ENCODE measurements around the gene SARNP.

GRCh38 chr12:55847033-55847432 lies 29.5 kb upstream of the SARNP start:
- TF ChIP-seq CTCF (IDR thresholded peaks at IDR 0.05; ENCODE audit: low read length): no peak
- no peak for TF ChIP-seq EZH2 (IDR thresholded peaks at IDR 0.05; ENCODE audit: borderline replicate concordance, low read length)
